Gastrocnemius medialis (tissue), 4 donors: Measurements from ENCODE around the gene JMY. TPM values are rescaled to one million over a fixed set of nuclear protein-coding genes. Genes with fewer than 3 reads are reported as not detected.

ENCODE experiments used
- ATAC-seq, 2 donors: fragments of 150-250 bp; one replicate each; pipeline ENCODE4 v1.9.1; 2016
- DNase-seq, 2 donors: peaks; one replicate each; pipeline ENCODE4 v3.0.0-alpha.2; 2019
- H3K27ac ChIP-seq, 4 donors: fragments of 200-600 bp; sonication (generic); 1 replicate in 1 of 4; 2 replicates in 3 of 4; pipeline ENCODE4 v1.5.1; 2016 to 2018; ENCODE audit warnings: mild to moderate bottlenecking in 2 of 4, moderate library complexity in 1 of 4
- H3K27me3 ChIP-seq, 3 donors: fragments of 200-600 bp; sonication (generic) in 2 of 3; 1 replicate in 1 of 3; 2 replicates in 2 of 3; pipeline versions ENCODE4 v1.5.1 to v1.6.0; 2016 to 2019; ENCODE audit warnings: mild to moderate bottlenecking in 1 of 3, moderate library complexity in 1 of 3
- H3K36me3 ChIP-seq, 2 donors: fragments of 200-600 bp; sonication (generic) in 1 of 2; one replicate each; pipeline ENCODE4 v1.5.1; 2017 to 2018
- H3K4me1 ChIP-seq, 2 donors: fragments of 200-600 bp; sonication (generic) in 1 of 2; one replicate each; pipeline ENCODE4 v1.5.1; 2016 to 2017; ENCODE audit warnings: mild to moderate bottlenecking in 2 of 2
- H3K4me3 ChIP-seq, 4 donors: fragments of 200-600 bp; sonication (generic) in 3 of 4; 1 replicate in 1 of 4; 2 replicates in 3 of 4; pipeline ENCODE4 v1.5.1; 2016 to 2019; ENCODE audit warnings: mild to moderate bottlenecking in 2 of 4
- H3K9me3 ChIP-seq, 3 donors: fragments of 200-600 bp; sonication (generic) in 2 of 3; 1 replicate in 1 of 3; 2 replicates in 2 of 3; pipeline ENCODE4 v1.5.1; 2016 to 2019
- CTCF ChIP-seq, 5 experiments: fragments of 450-650 bp in 3 of 5; fragments of 200-600 bp in 2 of 5; sonication (generic) in 2 of 5; IDR thresholded peaks in 4 of 5; conservative IDR thresholded peaks in 1 of 5; 1 replicate in 4 of 5; 2 replicates in 1 of 5; pipeline ENCODE4 v1.5.1; 2016 to 2019; ENCODE audit warnings: antibody characterized with exemption in 5 of 5, mild to moderate bottlenecking in 3 of 5, moderate library complexity in 3 of 5
- POLR2A ChIP-seq, 2 donors: fragments of 450-650 bp; IDR thresholded peaks; one replicate each; pipeline ENCODE4 v1.6.1; 2017; ENCODE audit warnings: antibody characterized with exemption in 2 of 2, mild to moderate bottlenecking in 2 of 2, moderate library complexity in 2 of 2
- in situ Hi-C, 4 donors: fragments of 200-750 bp; cut with MboI; loops; one replicate each; pipeline versions ENCODE4 v1.15.0 to v1.8.0; 2017; ENCODE audit warnings: low sequenced_read_pairs in 4 of 4
- intact Hi-C: fragments of 100-400 bp; cut with DNase I; formaldehyde crosslinking; loops from one replicate; pipeline ENCODE4 v1.15.1; 2023; ENCODE audit warnings: low total_unique reads
- total RNA-seq, 4 donors: library from RNA; depleted of rRNA; stranded (reverse); fragments of >200 nt; gene quantifications; one replicate each; pipeline versions ENCODE4 v1.1.0 to v1.2.3, GENCODE V29; 2016

JMY gene
- total RNA-seq, 4 donors from 2014 or later, result 11.4 to 26.7 (median 16.8) TPM

- H3K4me1 ChIP-seq, result no peaks in the 10 kb centered on the region
- H3K27ac ChIP-seq, result no peak overlapping the region
- H3K4me3 ChIP-seq, result no peak overlapping the region
- H3K36me3 ChIP-seq, result peaks cover 0 to 30% of the 10 kb centered on the region in 2 donors
- in situ Hi-C loops, result no loop called here
- intact Hi-C loops, result no loop called here
- ATAC-seq (no peak), DNase-seq (no peak)
- no peak for TF ChIP-seq CTCF (IDR thresholded peaks at IDR 0.05 in 4 of 5, conservative IDR thresholded peaks at IDR 0.05 in 1 of 5)
- no peak for TF ChIP-seq POLR2A (IDR thresholded peaks at IDR 0.05)
- H3K27me3 ChIP-seq, result no peaks in the 10 kb centered on the region
- no peaks in the 10 kb centered on the region for H3K9me3 ChIP-seq
Measured at GRCh38 chr5:79287380-79287779, 51.4 kb downstream of the JMY start.

GRCh38 chr5:79287907-79288306 is 52.0 kb downstream of the JMY start:
- DNase-seq, result no peak

GRCh38 chr5:79295029-79295428 is 59.1 kb downstream of the JMY start:
- in situ Hi-C loops, result no loop called here
- DNase-seq, result no peak
- intact Hi-C loops, result no loop called here
- Histone ChIP-seq H3K9me3 (no peaks in the 10 kb centered on the region), H3K36me3 (peaks cover 0 to 25% of the 10 kb centered on the region in 2 donors), H3K27ac (no peak overlapping the region), H3K4me1 (peaks cover 0 to 4% of the 10 kb centered on the region in 2 donors), H3K4me3 (no peak overlapping the region), H3K27me3 (no peaks in the 10 kb centered on the region)
- no peak for ATAC-seq
- TF ChIP-seq POLR2A (IDR thresholded peaks at IDR 0.05), result no peak
- TF ChIP-seq CTCF (IDR thresholded peaks at IDR 0.05 in 4 of 5, conservative IDR thresholded peaks at IDR 0.05 in 1 of 5), result no peak

More at GRCh38 chr5:79287907-79288306, 52.0 kb downstream of the JMY start:
- H3K9me3 ChIP-seq, result no peaks in the 10 kb centered on the region
- no peak overlapping the region for H3K4me3 ChIP-seq
- in situ Hi-C loops, result no loop called here
- ATAC-seq, result no peak
- no peaks in the 10 kb centered on the region for H3K27me3 ChIP-seq
- no peaks in the 10 kb centered on the region for H3K4me1 ChIP-seq
- no peak overlapping the region for H3K27ac ChIP-seq
- H3K36me3 ChIP-seq, result peaks cover 0 to 30% of the 10 kb centered on the region in 2 donors
- intact Hi-C loops, result no loop called here
- TF ChIP-seq POLR2A (IDR thresholded peaks at IDR 0.05) (no peak), CTCF (IDR thresholded peaks at IDR 0.05 in 4 of 5, conservative IDR thresholded peaks at IDR 0.05 in 1 of 5) (no peak)

GRCh38 chr5:79297661-79298060 is 61.7 kb downstream of the JMY start:
- H3K4me3 ChIP-seq, result no peak overlapping the region
- H3K4me1 ChIP-seq, result peaks cover 0 to 4% of the 10 kb centered on the region in 2 donors
- TF ChIP-seq CTCF (IDR thresholded peaks at IDR 0.05 in 4 of 5, conservative IDR thresholded peaks at IDR 0.05 in 1 of 5) (no peak), POLR2A (IDR thresholded peaks at IDR 0.05) (no peak)
- no peak for ATAC-seq
- intact Hi-C loops (no loop called here), in situ Hi-C loops (no loop called here)
- no peaks in the 10 kb centered on the region for H3K9me3 ChIP-seq
- DNase-seq, result no peak
- peaks cover 0 to 26% of the 10 kb centered on the region in 2 donors for H3K36me3 ChIP-seq
- H3K27me3 ChIP-seq, result no peaks in the 10 kb centered on the region
- H3K27ac ChIP-seq, result no peak overlapping the region
